ENCODE measurements around the gene KCNK10. TPM values are rescaled to one million over a fixed set of nuclear protein-coding genes. Genes with fewer than 3 reads are reported as not detected.

The KCNK10 gene
- total and polyA plus RNA-seq, 2 donors from 2014 or later, result 0.54 to 1.1 TPM

- Histone ChIP-seq H3K27me3 (ENCODE audit: control insufficient read depth, insufficient read depth, low read length) (no peaks in the 10 kb centered on the region), H3K27ac (ENCODE audit: low read depth in 2 of 2, low read length in 2 of 2) (no peak overlapping the region), H3K9me3 (ENCODE audit: control insufficient read depth in 2 of 3, insufficient read depth in 1 of 3, low read length in 3 of 3) (no peaks in the 10 kb centered on the region), H3K36me3 (ENCODE audit: control insufficient read depth in 2 of 3, insufficient read depth in 3 of 3, low read length in 3 of 3) (no peaks in the 10 kb centered on the region), H3K4me1 (ENCODE audit: control insufficient read depth in 2 of 3, insufficient read depth in 2 of 3, low read depth in 1 of 3, low read length in 3 of 3) (peaks cover 0 to 5% (median 4%) of the 10 kb centered on the region in 3 donors), H3K4me3 (ENCODE audit: low read length in 3 of 3) (peak overlapping the region; percentile 35 to 57 (median 35)), H3K9ac (ENCODE audit: low read length in 3 of 3) (no peak overlapping the region)
- intact Hi-C loops (cut with DNase I), result no loop called here
- peak in 4 of 5 donors; percentile 80 to 94 (median 88) for DNase-seq
- FAIRE-seq, result peak; percentile 17
- peak; percentile 73 for TF ChIP-seq CTCF (IDR thresholded peaks at IDR 0.05; ENCODE audit: borderline replicate concordance, extremely low read depth, insufficient read depth)
Measured at GRCh38 chr14:88189417-88190191, 133.5 kb downstream of the KCNK10 start.

GRCh38 chr14:88188745-88189416, 134.2 kb downstream of the KCNK10 start:
- H3K27me3 ChIP-seq (ENCODE audit: control insufficient read depth, insufficient read depth, low read length), result no peaks in the 10 kb centered on the region
- FAIRE-seq (no peak), DNase-seq (peak in 2 of 5 donors; percentile 52 to 55)
- no peak overlapping the region for H3K9ac ChIP-seq (ENCODE audit: low read length in 3 of 3)
- intact Hi-C loops (cut with DNase I), result no loop called here
- no peaks in the 10 kb centered on the region for H3K9me3 ChIP-seq (ENCODE audit: control insufficient read depth in 2 of 3, insufficient read depth in 1 of 3, low read length in 3 of 3)
- H3K4me1 ChIP-seq (ENCODE audit: control insufficient read depth in 2 of 3, insufficient read depth in 2 of 3, low read depth in 1 of 3, low read length in 3 of 3), result peaks cover 0 to 5% (median 4%) of the 10 kb centered on the region in 3 donors
- H3K36me3 ChIP-seq (ENCODE audit: control insufficient read depth in 2 of 3, insufficient read depth in 3 of 3, low read length in 3 of 3), result no peaks in the 10 kb centered on the region
- H3K27ac ChIP-seq (ENCODE audit: low read depth in 2 of 2, low read length in 2 of 2), result no peak overlapping the region
- TF ChIP-seq CTCF (IDR thresholded peaks at IDR 0.05; ENCODE audit: borderline replicate concordance, extremely low read depth, insufficient read depth), result no peak
- peak overlapping the region; percentile 35 to 57 (median 35) for H3K4me3 ChIP-seq (ENCODE audit: low read length in 3 of 3)

DNA sequence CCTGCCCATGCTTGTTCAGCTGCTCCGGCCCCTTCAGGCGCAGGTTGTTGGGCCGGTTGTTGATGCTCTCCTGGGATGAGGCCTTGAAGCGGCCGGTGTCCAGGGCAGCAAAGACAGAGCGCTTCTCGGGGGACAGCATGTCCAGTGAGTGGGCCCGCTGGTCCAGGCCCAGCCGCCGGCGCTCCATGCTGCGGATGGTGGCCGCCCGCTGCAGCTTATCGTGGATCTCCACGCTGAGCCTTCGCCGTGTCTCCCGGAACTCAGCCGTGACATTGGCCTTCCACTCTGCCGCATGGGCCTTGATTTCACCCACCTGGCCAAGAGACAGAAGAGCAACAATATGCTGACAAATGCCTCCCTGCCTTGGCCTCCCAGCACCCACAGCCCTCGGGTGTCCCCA, 137.2 kb downstream of the KCNK10 start:
- Histone ChIP-seq H3K9me3 (ENCODE audit: control insufficient read depth in 2 of 3, insufficient read depth in 1 of 3, low read length in 3 of 3) (no peaks in the 10 kb centered on the region), H3K27me3 (ENCODE audit: control insufficient read depth, insufficient read depth, low read length) (no peaks in the 10 kb centered on the region), H3K4me3 (ENCODE audit: low read length in 3 of 3) (no peak overlapping the region), H3K27ac (ENCODE audit: low read depth in 2 of 2, low read length in 2 of 2) (no peak overlapping the region), H3K9ac (ENCODE audit: low read length in 3 of 3) (no peak overlapping the region), H3K36me3 (ENCODE audit: control insufficient read depth in 2 of 3, insufficient read depth in 3 of 3, low read length in 3 of 3) (no peaks in the 10 kb centered on the region), H3K4me1 (ENCODE audit: control insufficient read depth in 2 of 3, insufficient read depth in 2 of 3, low read depth in 1 of 3, low read length in 3 of 3) (peaks cover 0 to 5% (median 4%) of the 10 kb centered on the region in 3 donors)
- no peak for FAIRE-seq
- TF ChIP-seq CTCF (IDR thresholded peaks at IDR 0.05; ENCODE audit: borderline replicate concordance, extremely low read depth, insufficient read depth), result no peak
- no peak for DNase-seq
- intact Hi-C loops (cut with DNase I), result no loop called here

Measured in kidney (tissue), 14 donors.